ENCODE measurements around the gene NBEAL1.

Gene NBEAL1

GRCh38 chr2:203077451-203077850 is 62.8 kb downstream of the NBEAL1 start:
- ChIA-PET CTCF (no interaction called here), POLR2A (no interaction called here)
- peaks cover 0 to 12% of the 10 kb centered on the region in 2 experiments; a peak in 1 of 3 replicates for H3K36me3 ChIP-seq (ENCODE audit: control insufficient read depth in 2 of 2, insufficient read depth in 1 of 2, low read length in 2 of 2)
- no peak overlapping the region for H3K4me3 ChIP-seq (ENCODE audit: low read depth, low read length)
- H3K4me1 ChIP-seq (ENCODE audit: control insufficient read depth, insufficient read depth, low read length), result no peaks in the 10 kb centered on the region
- TF ChIP-seq ZNF398 (tag by site-specific recombination; IDR thresholded peaks at IDR 0.05) (no peak), ZNF792 (tag by site-specific recombination; IDR thresholded peaks at IDR 0.05) (no peak)
- no peak overlapping the region for H3K27ac ChIP-seq (ENCODE audit: extremely low read depth, low read depth, low read length)
- no peaks in the 10 kb centered on the region for H3K9me3 ChIP-seq (ENCODE audit: control insufficient read depth, insufficient read depth, low read depth, low read length)

GRCh38 chr2:203080447-203081045 is 65.9 kb downstream of the NBEAL1 start:
- Histone ChIP-seq H3K4me1 (ENCODE audit: control insufficient read depth, insufficient read depth, low read length) (no peaks in the 10 kb centered on the region), H3K36me3 (ENCODE audit: control insufficient read depth in 2 of 2, insufficient read depth in 1 of 2, low read length in 2 of 2) (peaks cover 5 to 6% of the 10 kb centered on the region in 2 experiments), H3K9me3 (ENCODE audit: control insufficient read depth, insufficient read depth, low read depth, low read length) (no peaks in the 10 kb centered on the region), H3K27ac (ENCODE audit: extremely low read depth, low read depth, low read length) (no peak overlapping the region), H3K4me3 (ENCODE audit: low read depth, low read length) (no peak overlapping the region)
- TF ChIP-seq ZNF266 (tag by site-specific recombination; IDR thresholded peaks at IDR 0.05; ENCODE audit: low read depth) (no peak), ZBTB26 (tag by site-specific recombination; optimal IDR thresholded peaks at IDR 0.05) (no peak), ZNF335 (tag by site-specific recombination; conservative IDR thresholded peaks at IDR 0.05) (no peak), ZNF747 (tag by site-specific recombination; IDR thresholded peaks at IDR 0.05) (no peak), ZNF274 (IDR thresholded peaks at IDR 0.05; ENCODE audit: low read length) (no peak), ZNF274 (tag by site-specific recombination; IDR thresholded peaks at IDR 0.05; ENCODE audit: borderline replicate concordance) (no peak), ZNF112 (tag by site-specific recombination; IDR thresholded peaks at IDR 0.05) (no peak), ZFHX2 (tag by site-specific recombination; conservative IDR thresholded peaks at IDR 0.05) (no peak), ZNF433 (tag by site-specific recombination; IDR thresholded peaks at IDR 0.05; ENCODE audit: low read depth) (no peak), ZSCAN18 (tag by site-specific recombination; IDR thresholded peaks at IDR 0.05) (no peak), REST (tag by site-specific recombination; IDR thresholded peaks at IDR 0.05) (no peak), ZSCAN5A (tag by site-specific recombination; IDR thresholded peaks at IDR 0.05) (no peak), ZNF514 (tag by site-specific recombination; IDR thresholded peaks at IDR 0.05) (no peak), EGR2 (tag by site-specific recombination; IDR thresholded peaks at IDR 0.05; ENCODE audit: low read depth) (no peak), SCRT1 (tag by site-specific recombination; IDR thresholded peaks at IDR 0.05; ENCODE audit: borderline replicate concordance) (no peak), SETDB1 (IDR thresholded peaks at IDR 0.05; ENCODE audit: insufficient read length, low read length) (no peak)
- ChIA-PET POLR2A (no interaction called here), CTCF (no interaction called here)
